Measurements from ENCODE around the gene NPM3.

Gene NPM3

DNA sequence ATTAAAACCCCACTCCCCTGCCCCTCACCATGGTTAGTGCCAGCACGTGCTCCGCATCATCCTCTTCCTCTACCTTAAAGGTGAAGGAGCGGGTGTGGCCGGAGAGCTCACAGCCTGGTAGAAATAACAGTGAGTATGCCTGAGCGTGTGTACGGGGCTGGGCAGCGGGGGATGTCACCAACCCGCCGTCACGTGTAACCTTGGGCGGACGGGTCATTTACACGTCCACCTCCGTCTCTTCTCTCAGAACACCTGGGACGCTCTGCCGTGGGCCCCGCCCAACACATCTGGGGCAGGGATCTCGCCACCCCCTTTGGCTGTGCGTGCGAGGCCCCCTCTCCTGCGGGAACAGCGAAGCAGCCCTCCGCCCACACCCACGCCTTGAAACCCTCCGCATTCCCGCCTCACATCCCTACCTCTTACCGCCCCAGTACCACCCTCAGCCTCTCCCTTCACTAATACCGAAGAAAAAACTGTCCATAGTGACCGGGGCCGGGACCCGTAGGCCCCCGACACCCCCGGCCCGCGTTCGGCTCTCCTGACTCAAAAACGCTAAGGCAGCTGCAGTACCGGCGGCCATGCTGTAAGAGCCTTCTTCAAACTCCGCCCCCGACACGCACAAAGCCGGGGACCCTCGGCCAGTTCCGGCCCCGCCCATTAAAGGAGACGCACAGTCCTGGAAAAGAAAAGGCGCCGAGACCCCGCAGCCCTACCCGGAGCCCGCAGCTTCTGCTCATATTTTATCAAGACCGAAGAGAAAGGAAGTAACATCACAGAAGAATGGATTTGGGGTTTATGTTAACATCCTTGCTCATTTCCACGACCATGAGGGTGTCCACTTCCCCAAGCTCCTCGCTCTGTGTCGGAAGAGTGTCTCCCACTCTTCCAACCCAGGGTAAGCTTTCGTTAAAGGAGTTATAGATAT is at the start of gene NPM3:
Gene NPM3 (minus strand): TSS at position 636 of the 925 bp plus-strand sequence. CDS start 56 bp downstream, at position 580.
- peak; percentile 71 for DNase-seq

- no peak for DNase-seq
Observed at GRCh38 chr10:101832325-101832771, 49.1 kb upstream of the NPM3 start.

- DNase-seq, result no peak
Observed at GRCh38 chr10:101831169-101831811, 48.0 kb upstream of the NPM3 start.

- DNase-seq, result peak; percentile 80
Observed at GRCh38 chr10:101830322-101831168, 47.3 kb upstream of the NPM3 start.

- no peak for DNase-seq
Observed at GRCh38 chr10:101829561-101830315, 46.5 kb upstream of the NPM3 start.

- DNase-seq, result peak; percentile 17
Observed at GRCh38 chr10:101828766-101829551, 45.7 kb upstream of the NPM3 start.

- no peak for DNase-seq
Observed at GRCh38 chr10:101827919-101828600, 44.8 kb upstream of the NPM3 start.

DNA sequence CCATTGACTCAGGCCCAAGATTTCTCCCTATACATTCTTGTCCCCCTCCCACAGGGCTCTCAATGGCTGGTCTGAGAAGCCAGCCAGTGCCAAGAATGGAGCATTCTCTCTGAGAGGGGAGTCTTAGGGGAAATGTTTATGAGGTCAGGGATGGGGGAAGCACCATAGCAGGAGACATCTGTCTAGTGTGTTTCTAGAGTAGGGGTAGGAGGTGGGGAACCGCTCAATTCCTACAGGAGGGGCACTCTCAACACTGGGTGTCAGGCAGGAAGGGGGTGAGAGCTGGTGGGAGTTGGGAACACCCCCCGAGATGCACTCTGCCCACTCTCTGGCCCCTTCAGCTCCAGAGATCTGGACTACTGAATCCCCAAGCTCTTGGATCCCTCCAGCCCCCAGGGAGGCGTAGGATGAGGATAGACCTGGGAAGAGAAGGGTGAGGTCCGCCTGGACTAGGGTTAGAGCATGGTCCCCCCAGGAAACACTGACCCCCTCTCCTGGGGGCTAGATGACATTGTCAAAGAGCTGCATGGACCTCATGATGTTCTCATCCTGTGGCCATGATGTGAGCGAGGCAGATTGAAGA is 43.7 kb upstream of the NPM3 start:
- DNase-seq, result no peak

GRCh38 chr10:101824736-101825135 is 41.5 kb upstream of the NPM3 start:
- DNase-seq, result no peak

- no peak for DNase-seq
Observed at GRCh38 chr10:101818872-101819633, 35.8 kb upstream of the NPM3 start.

DNA sequence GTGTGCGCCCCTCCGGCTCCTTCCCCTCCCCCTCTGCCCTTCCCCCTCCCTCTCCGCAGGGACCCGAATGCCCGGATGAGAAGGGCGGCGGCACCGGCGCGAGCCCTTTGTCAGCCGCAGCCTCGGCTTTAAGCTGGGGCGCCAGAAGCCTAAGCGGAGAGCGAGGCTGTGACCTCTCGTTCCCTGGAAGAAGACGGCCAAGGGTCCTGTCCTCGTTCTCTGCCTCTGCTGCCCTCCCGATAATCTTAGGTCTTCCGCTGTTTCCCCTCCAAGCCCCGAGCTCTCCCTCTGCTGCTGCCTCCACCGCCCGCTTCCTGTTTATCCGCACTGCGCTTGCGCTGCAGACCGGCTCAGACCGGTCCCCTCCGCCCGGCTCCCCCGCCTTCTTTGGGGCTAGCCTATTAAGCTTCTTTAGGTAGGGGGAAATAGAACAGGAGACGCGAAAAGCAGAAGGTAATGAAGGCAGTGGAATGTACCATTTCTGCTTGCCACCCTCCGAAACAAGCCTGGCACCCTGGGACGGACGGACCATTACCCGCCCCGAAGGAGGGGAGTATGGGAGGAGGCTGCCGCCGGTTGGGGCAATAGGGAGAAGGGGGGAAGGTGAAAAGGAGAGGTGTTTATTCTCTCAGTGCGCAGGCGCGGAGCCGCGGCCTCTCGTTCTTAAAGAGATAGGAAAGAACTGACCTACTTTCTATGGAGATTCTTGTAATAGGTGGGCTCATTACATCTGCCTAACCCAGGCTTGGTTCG is 35.0 kb upstream of the NPM3 start, which contains the start of gene OGA:
Gene OGA (minus strand): TSS at position 326 of the 753 bp plus-strand sequence. CDS start 422 bp downstream, outside the sequence.
- peak; percentile 99 for DNase-seq

- DNase-seq, result peak; percentile 66
Observed at GRCh38 chr10:101817337-101818118, 34.3 kb upstream of the NPM3 start.

DNA sequence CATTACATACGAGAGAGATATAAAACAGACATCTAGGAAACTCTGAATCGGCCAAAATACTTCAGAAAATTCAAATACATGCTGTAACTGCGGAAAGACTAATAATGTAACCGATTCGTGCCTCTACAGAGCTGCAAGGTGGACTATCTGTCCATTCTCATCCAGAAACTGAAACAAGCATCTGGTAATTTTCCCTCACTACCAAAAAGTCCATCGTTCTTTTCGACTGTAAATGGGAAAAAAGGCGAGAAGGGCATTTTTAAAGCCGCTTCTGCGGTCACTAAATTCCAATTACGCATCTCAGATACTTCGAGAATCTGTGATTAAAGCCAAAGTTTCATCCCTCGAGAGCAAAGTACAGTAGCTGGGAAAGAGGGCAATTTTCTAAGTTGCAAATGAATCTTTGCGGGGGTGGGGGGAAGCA is 33.7 kb upstream of the NPM3 start:
- DNase-seq, result peak; percentile 61

- peak; percentile 19 for DNase-seq
Observed at GRCh38 chr10:101816376-101816775, 33.1 kb upstream of the NPM3 start.

GRCh38 chr10:101814466-101815071 is 31.3 kb upstream of the NPM3 start:
- DNase-seq, result no peak

DNA sequence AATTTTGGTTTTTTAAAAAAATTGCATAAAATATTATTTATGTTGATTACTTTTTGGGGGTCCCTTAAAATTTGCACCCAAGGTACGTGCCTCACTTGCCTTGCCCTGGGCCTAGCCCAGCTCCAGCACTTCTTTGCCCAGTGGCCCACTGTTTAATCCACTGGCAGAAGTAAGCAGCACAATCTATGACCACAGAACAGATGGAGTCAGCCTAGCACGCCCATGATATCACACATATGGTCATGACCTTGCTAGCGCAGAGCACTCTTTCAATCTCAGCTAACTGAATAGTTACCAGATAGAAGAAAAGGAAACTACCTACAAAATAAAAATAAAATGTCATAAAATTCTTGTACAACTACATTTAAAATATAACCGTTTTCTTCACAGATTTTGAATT is 29.4 kb upstream of the NPM3 start:
- no peak for DNase-seq

DNA sequence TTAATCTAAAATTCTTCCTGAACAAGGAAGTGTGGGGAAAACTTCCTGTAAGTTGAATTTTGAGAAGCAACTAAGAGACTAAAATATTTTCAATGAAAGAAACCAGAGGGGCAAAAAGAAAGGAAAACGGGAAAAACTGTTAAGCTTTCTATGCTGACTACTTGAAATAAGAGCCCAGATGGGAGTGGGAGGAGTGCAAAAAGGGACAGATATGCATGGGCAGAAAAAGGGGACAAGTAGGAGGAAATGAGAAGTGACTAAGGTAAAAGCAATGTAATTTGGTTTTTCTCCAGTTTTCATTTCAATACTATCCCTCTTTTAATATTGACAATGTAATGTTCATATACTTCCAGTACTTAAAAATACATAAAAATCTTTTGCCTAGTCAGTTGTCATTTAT is 23.9 kb upstream of the NPM3 start:
- DNase-seq, result no peak
